GM12865 (cell line): ENCODE results near the gene PRDM10.
"Not testable (repeated sequence)": the region's sequence is repeated elsewhere in the genome, so short reads cannot be mapped to it uniquely, and the experiment has no call there.

ENCODE experiments used
- DNase-seq: peaks from one replicate; pipeline ENCODE4 v3.0.0; 2010; ENCODE audit warnings: low read depth
- H3K4me3 ChIP-seq: 2 replicates; pipeline ENCODE4 v1.5.1; 2011; ENCODE audit warnings: mild to moderate bottlenecking, low read depth, low read length, control low read depth
- TF ChIP-seq, protein P1 (sequence below): IDR thresholded peaks from 2 replicates; pipeline ENCODE4 v1.5.1; 2011; ENCODE audit warnings: low read length, control low read depth, low read depth, inconsistent platforms; ENCODE audit not compliant: insufficient read depth; ENCODE audit errors: missing control alignments

PRDM10 gene

DNA sequence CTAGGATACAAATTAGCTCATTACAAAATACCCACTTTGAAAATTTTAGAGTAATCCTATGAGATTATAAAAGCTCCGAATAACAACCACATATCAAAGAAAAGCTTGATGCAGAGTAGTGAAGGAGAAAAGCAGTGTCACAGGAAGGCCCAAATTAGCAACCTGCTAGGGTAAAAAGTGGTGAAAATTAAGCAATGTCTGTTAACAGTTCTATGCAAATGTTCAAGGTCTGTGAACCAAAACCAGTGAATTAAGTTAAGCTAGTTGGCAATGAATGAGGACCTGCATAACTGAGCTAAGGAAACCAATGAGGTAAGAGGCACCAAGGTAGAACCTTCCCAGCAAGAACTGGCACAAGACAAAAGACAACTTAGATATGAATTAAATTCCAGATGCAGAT is 29.6 kb downstream of the PRDM10 start:
- TF ChIP-seq, protein P1, sequence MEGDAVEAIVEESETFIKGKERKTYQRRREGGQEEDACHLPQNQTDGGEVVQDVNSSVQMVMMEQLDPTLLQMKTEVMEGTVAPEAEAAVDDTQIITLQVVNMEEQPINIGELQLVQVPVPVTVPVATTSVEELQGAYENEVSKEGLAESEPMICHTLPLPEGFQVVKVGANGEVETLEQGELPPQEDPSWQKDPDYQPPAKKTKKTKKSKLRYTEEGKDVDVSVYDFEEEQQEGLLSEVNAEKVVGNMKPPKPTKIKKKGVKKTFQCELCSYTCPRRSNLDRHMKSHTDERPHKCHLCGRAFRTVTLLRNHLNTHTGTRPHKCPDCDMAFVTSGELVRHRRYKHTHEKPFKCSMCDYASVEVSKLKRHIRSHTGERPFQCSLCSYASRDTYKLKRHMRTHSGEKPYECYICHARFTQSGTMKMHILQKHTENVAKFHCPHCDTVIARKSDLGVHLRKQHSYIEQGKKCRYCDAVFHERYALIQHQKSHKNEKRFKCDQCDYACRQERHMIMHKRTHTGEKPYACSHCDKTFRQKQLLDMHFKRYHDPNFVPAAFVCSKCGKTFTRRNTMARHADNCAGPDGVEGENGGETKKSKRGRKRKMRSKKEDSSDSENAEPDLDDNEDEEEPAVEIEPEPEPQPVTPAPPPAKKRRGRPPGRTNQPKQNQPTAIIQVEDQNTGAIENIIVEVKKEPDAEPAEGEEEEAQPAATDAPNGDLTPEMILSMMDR = no peak
- H3K4me3 ChIP-seq = no peak overlapping the region
- peak; percentile 32 for DNase-seq

DNA sequence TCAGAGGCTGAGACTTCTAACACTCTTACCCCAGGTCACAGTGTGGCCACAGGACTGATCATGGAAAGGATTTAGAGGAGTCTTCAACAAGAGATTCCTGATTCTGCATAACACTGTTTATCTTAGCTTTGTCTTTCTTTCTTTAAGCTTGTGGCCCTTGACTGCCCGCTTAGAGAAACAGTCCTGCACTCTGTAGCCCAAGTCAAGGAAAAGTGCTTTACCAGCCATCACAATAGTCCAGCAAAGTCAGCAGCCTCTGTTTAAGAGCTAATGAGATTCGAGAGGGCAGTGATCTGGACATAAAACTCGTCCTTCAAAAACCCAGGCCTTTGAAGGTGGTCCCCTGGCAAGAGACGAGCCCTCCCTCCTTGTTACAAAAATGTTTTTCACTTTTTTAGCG is 30.0 kb downstream of the PRDM10 start:
- H3K4me3 ChIP-seq = no peak overlapping the region
- DNase-seq = no peak

DNA sequence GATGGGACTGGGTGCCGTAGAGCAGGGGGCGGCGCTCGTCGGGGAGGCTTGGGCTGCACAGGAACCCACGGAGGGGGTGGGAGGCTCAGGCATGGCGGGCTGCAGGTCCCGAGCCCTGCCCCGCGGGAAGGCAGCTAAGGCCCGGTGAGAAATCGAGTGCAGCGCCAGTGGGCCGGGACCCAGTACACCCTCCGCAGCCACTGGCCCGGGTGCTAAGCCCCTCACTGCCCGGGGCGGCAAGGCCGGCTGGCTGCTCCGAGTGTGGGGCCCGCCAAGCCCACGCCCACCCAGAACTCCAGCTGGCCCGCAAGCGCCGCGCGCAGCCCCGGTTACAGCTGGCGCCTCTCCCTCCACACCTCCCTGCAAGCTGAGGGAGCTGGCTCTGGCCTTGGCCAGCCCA is 30.8 kb downstream of the PRDM10 start:
- H3K4me3 ChIP-seq, DNase-seq: not testable (repeated sequence)

More for the DNA sequence above, 30.0 kb downstream of the PRDM10 start:
- TF ChIP-seq, protein P1 = no peak

GRCh38 chr11:129969920-129970319 is 32.7 kb downstream of the PRDM10 start:
- no peak for DNase-seq
- H3K4me3 ChIP-seq = no peak overlapping the region
- TF ChIP-seq, protein P1 = no peak

GRCh38 chr11:129968591-129969419 is 33.8 kb downstream of the PRDM10 start:
- TF ChIP-seq, protein P1 = no peak
- DNase-seq = no peak
- no peak overlapping the region for H3K4me3 ChIP-seq

DNA sequence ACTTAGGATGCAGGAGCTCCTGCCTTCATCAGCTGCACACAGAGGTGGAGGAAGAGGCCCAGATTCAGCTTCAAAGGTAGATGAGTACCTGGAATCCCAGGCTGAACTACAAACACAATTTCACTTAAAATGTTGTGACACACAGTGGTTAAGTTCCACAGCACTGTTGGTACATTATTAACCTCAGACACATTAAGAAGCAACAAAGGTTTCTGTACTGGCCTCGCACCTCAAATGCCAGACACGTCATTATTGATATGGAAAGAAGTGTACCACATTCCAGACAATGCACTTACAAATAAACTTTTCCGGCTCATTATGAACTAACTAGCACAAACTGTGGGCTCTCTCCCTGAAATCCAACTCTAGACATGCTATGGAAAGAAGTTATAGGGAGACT is 34.6 kb downstream of the PRDM10 start:
- TF ChIP-seq, protein P1 = no peak
- H3K4me3 ChIP-seq = no peak overlapping the region
- no peak for DNase-seq

DNA sequence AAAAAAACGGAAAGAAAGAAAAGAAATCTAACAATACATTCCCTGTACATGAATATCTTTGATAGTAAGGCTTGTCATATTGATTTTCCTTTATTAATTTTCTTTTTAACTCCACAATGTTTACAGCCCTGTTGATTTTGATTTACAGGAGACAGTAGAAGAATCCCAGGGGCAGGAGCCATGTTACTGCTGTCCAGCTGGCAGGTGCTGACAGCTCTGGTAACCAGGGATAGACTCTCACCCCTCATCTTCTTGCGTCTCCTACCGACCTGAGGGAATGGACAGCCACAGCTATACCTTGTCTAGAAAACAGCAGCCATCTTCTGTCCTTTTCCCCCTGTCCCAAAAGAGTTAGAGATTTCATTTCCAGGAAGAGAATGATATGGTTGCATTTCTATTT is 37.4 kb downstream of the PRDM10 start:
- TF ChIP-seq, protein P1 = no peak
- H3K4me3 ChIP-seq = no peak overlapping the region
- DNase-seq = no peak
